ENCODE results near the gene PIEZO2.

The PIEZO2 gene

DNA sequence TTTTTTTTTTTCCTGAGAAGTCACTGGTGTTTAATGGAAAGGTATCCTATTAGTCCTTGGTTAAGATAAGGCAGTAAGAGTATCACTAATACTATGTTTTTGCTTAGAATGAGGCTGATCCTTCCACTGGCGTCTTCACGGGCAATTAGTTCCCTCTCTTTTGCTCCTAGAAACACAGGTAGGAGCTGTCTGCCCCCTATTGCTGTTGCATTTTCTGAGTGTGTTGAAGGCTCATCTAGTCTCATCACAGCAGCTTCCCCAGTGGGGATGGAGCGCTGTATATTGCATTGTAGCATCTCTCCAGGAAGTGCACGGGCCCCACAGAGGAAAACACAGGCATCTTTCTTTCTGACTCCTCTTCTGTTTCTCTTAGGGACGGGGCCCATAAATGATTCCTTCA lies 478.5 kb downstream of the PIEZO2 start:
- Histone ChIP-seq H3K27me3 (ENCODE audit: control insufficient read depth, low read length) (peaks cover 6% of the 10 kb centered on the region; the same call in 1 of the 2 replicates), H3K4me3 (ENCODE audit: low read length) (no peak overlapping the region), H3K9me2 (replicated peaks; ENCODE audit: control insufficient read depth, low read length) (no peaks in the 10 kb centered on the region), H3K27ac (ENCODE audit: low read depth, low read length) (no peak overlapping the region), H3K4me2 (ENCODE audit: low read length) (no peak overlapping the region), H4K20me1 (ENCODE audit: control insufficient read depth, insufficient read depth, low read depth, low read length) (no peaks in the 10 kb centered on the region), H3F3A (ENCODE audit: control insufficient read depth, insufficient read depth) (no peaks in the 10 kb centered on the region), H3K36me3 (ENCODE audit: control insufficient read depth, low read length) (no peaks in the 10 kb centered on the region), H3K79me2 (ENCODE audit: control insufficient read depth, low read length) (no peaks in the 10 kb centered on the region), H3K9me3 (ENCODE audit: control insufficient read depth, insufficient read depth, low read length) (no peaks in the 10 kb centered on the region; the same call in 1 of the 2 replicates), H3K4me1 (ENCODE audit: control insufficient read depth, low read length) (no peaks in the 10 kb centered on the region)
- TF ChIP-seq CTCF (IDR thresholded peaks at IDR 0.05; ENCODE audit: low read depth, low read length, poor library complexity, severe bottlenecking) (no peak), EZH2phosphoT487 (IDR thresholded peaks at IDR 0.05; ENCODE audit: borderline replicate concordance, low read length) (no peak)

DNA sequence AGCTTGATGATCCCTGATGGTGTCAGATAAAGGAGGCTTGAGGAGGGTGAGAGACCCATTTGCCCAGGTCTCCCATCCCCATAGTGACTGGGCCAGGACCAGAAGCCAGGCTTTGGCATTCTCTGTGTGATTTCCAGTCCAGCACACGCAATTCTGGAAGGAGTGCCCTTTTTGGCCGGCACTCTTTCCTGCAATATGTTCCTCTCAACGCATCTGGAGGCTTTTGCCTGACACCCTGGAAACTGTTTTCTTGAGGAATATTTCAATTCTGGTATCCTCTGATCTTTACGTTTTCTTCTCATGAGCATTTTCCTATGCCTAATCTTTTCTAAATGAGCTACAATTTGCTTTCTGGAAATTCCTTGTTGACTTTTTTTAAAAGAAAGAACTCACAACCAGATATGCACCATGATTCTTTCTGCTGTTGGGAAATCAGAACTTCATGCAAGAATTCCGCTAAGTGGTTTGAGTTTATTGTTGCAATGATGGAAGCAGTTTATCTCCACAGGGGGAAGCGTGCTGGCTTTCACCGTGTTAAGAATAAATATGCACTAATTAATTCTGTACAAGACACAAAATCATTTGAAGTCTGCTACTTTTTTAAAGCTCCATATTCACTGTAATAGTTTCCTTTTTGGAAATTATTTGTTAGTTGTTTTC lies 479.8 kb downstream of the PIEZO2 start:
- H3K4me2 ChIP-seq (ENCODE audit: low read length), result no peak overlapping the region
- no peaks in the 10 kb centered on the region for H3F3A ChIP-seq (ENCODE audit: control insufficient read depth, insufficient read depth)
- H3K9me3 ChIP-seq (ENCODE audit: control insufficient read depth, insufficient read depth, low read length), result no peaks in the 10 kb centered on the region; the same call in 1 of the 2 replicates
- no peak overlapping the region for H3K27ac ChIP-seq (ENCODE audit: low read depth, low read length)
- H3K9me2 ChIP-seq (replicated peaks; ENCODE audit: control insufficient read depth, low read length), result no peaks in the 10 kb centered on the region
- no peaks in the 10 kb centered on the region for H3K4me1 ChIP-seq (ENCODE audit: control insufficient read depth, low read length)
- H3K79me2 ChIP-seq (ENCODE audit: control insufficient read depth, low read length), result no peaks in the 10 kb centered on the region
- no peaks in the 10 kb centered on the region for H3K36me3 ChIP-seq (ENCODE audit: control insufficient read depth, low read length)
- TF ChIP-seq EZH2phosphoT487 (IDR thresholded peaks at IDR 0.05; ENCODE audit: borderline replicate concordance, low read length) (no peak), CTCF (IDR thresholded peaks at IDR 0.05; ENCODE audit: low read depth, low read length, poor library complexity, severe bottlenecking) (no peak)
- H3K4me3 ChIP-seq (ENCODE audit: low read length), result no peak overlapping the region
- H3K27me3 ChIP-seq (ENCODE audit: control insufficient read depth, low read length), result peaks cover 6% of the 10 kb centered on the region; the same call in 1 of the 2 replicates
- no peaks in the 10 kb centered on the region for H4K20me1 ChIP-seq (ENCODE audit: control insufficient read depth, insufficient read depth, low read depth, low read length)

DNA sequence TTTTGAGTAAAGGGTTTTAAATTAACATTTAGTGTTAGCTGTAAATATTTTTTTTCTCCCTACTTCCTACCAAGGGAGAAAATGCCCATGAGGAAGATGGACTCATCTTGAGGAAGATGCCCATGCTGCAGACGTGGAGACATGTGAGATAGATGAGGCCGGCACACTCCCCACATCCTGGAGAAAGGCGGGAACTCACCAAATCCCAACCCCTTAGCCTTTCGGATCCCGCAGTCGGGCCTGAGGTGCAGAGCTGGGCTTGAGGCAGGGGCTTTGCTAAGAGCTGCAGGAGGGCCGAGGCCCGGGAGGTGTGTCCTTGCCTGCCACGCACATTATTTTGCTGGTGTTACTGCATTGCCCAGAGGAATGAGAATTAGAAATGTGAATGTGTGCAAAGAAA lies 485.6 kb downstream of the PIEZO2 start:
- H3K27me3 ChIP-seq (ENCODE audit: control insufficient read depth, low read length), result no peaks in the 10 kb centered on the region
- TF ChIP-seq EZH2phosphoT487 (IDR thresholded peaks at IDR 0.05; ENCODE audit: borderline replicate concordance, low read length) (no peak), CTCF (IDR thresholded peaks at IDR 0.05; ENCODE audit: low read depth, low read length, poor library complexity, severe bottlenecking) (no peak)
- no peak overlapping the region for H3K4me3 ChIP-seq (ENCODE audit: low read length)
- no peaks in the 10 kb centered on the region for H3K9me3 ChIP-seq (ENCODE audit: control insufficient read depth, insufficient read depth, low read length)
- H3K36me3 ChIP-seq (ENCODE audit: control insufficient read depth, low read length), result no peaks in the 10 kb centered on the region
- H3K79me2 ChIP-seq (ENCODE audit: control insufficient read depth, low read length), result no peaks in the 10 kb centered on the region
- H3K9me2 ChIP-seq (replicated peaks; ENCODE audit: control insufficient read depth, low read length), result no peaks in the 10 kb centered on the region
- no peaks in the 10 kb centered on the region for H4K20me1 ChIP-seq (ENCODE audit: control insufficient read depth, insufficient read depth, low read depth, low read length)
- no peak overlapping the region for H3K4me2 ChIP-seq (ENCODE audit: low read length)
- no peaks in the 10 kb centered on the region for H3F3A ChIP-seq (ENCODE audit: control insufficient read depth, insufficient read depth)
- no peak overlapping the region for H3K27ac ChIP-seq (ENCODE audit: low read depth, low read length)
- H3K4me1 ChIP-seq (ENCODE audit: control insufficient read depth, low read length), result peaks cover 10% of the 10 kb centered on the region

Data from DOHH2 (cell line).